SK-N-SH treated with all-trans-retinoic acid at 6 μM for 48 hours (cell line): ENCODE measurements around the gene TTLL13.

Source experiments
- ATAC-seq: fragments of 200-7000 bp; cut with Tn5 transposase; 3 replicates; pipeline ENCODE4 v1.9.1; 2020; ENCODE audit warnings: mild to moderate bottlenecking, moderate library complexity
- ARNTL ChIP-seq: fragments of 450-650 bp; formaldehyde crosslinking; IDR thresholded peaks from 2 replicates; pipeline ENCODE4 v1.5.0; 2020; ENCODE audit warnings: low read depth, mild to moderate bottlenecking, moderate library complexity, borderline replicate concordance
- BACH2 ChIP-seq: fragments of 250-450 bp; sonication (Bioruptor Pico); IDR thresholded peaks from 2 replicates; pipeline ENCODE4 v1.9.0; 2021; ENCODE audit warnings: mild to moderate bottlenecking, borderline replicate concordance
- CSDC2 ChIP-seq: fragments of 250-450 bp; sonication (Bioruptor Pico); IDR thresholded peaks from 2 replicates; pipeline ENCODE4 v1.5.0; 2020; ENCODE audit warnings: mild to moderate bottlenecking, moderate library complexity
- GLIS3 ChIP-seq: fragments of 250-450 bp; sonication (Bioruptor Pico); IDR thresholded peaks from 2 replicates; pipeline ENCODE4 v1.5.0; 2020; ENCODE audit warnings: mild to moderate bottlenecking, moderate library complexity
- ISL1 ChIP-seq: fragments of 250-450 bp; sonication (Bioruptor Pico); IDR thresholded peaks from 2 replicates; pipeline ENCODE4 v2.1.2; 2022; ENCODE audit warnings: mild to moderate bottlenecking, moderate library complexity
- OSR1 ChIP-seq: fragments of 250-450 bp; sonication (Bioruptor Pico); IDR thresholded peaks from 2 replicates; pipeline ENCODE4 v1.8.0; 2022; ENCODE audit warnings: moderate library complexity, mild to moderate bottlenecking, inconsistent platforms
- RARB ChIP-seq: fragments of 250-450 bp; sonication (Bioruptor Pico); IDR thresholded peaks from 2 replicates; pipeline ENCODE4 v1.8.0; 2021; ENCODE audit warnings: mild to moderate bottlenecking, moderate library complexity
- SNAI2 ChIP-seq: fragments of 250-450 bp; sonication (Bioruptor Pico); IDR thresholded peaks from 2 replicates; pipeline ENCODE4 v1.5.0; 2020; ENCODE audit warnings: mild to moderate bottlenecking, moderate library complexity
- TCF4 ChIP-seq: fragments of 250-450 bp; sonication (Bioruptor Pico); IDR thresholded peaks from 2 replicates; pipeline ENCODE4 v1.8.0; 2021; ENCODE audit warnings: mild to moderate bottlenecking, moderate library complexity, borderline replicate concordance
- TOX ChIP-seq: fragments of 250-450 bp; sonication (Bioruptor Pico); IDR thresholded peaks from 2 replicates; pipeline ENCODE4 v1.8.0; 2021; ENCODE audit warnings: mild to moderate bottlenecking, moderate library complexity, borderline replicate concordance
- ZC3H10 ChIP-seq: fragments of 250-450 bp; sonication (Bioruptor Pico); IDR thresholded peaks from 2 replicates; pipeline ENCODE4 v1.5.1; 2021; ENCODE audit warnings: mild to moderate bottlenecking, moderate library complexity
- ZFP3 ChIP-seq: fragments of 250-450 bp; sonication (Bioruptor Pico); IDR thresholded peaks from 2 replicates; pipeline ENCODE4 v1.5.0; 2020; ENCODE audit warnings: mild to moderate bottlenecking, moderate library complexity
- ZFP30 ChIP-seq: fragments of 450-650 bp; formaldehyde crosslinking; IDR thresholded peaks from 2 replicates; pipeline ENCODE4 v1.5.0; 2022; ENCODE audit warnings: mild to moderate bottlenecking, moderate library complexity
- ZNF70 ChIP-seq: fragments of 450-650 bp; formaldehyde crosslinking; IDR thresholded peaks from 2 replicates; pipeline ENCODE4 v1.5.0; 2020; ENCODE audit warnings: mild to moderate bottlenecking, moderate library complexity
- TF ChIP-seq, protein P1 (sequence below): fragments of 250-450 bp; sonication (Bioruptor Pico); IDR thresholded peaks from 2 replicates; pipeline ENCODE4 v1.8.0; 2021; ENCODE audit warnings: low read depth, mild to moderate bottlenecking, moderate library complexity, borderline replicate concordance
- TF ChIP-seq, protein P2 (sequence below): fragments of 250-450 bp; sonication (Bioruptor Pico); IDR thresholded peaks from 2 replicates; pipeline ENCODE4 v1.8.0; 2020; ENCODE audit warnings: mild to moderate bottlenecking, moderate library complexity, borderline replicate concordance
- TF ChIP-seq, protein P3 (sequence below): fragments of 250-450 bp; sonication (Bioruptor Pico); IDR thresholded peaks from 2 replicates; pipeline ENCODE4 v1.5.0; 2020; ENCODE audit warnings: mild to moderate bottlenecking, moderate library complexity

TTLL13 gene

GRCh38 chr15:90211009-90211408 lies 38.3 kb upstream of the TTLL13 start:
- TF ChIP-seq ZNF70 (CRISPR knock-in tag): no peak
- TF ChIP-seq OSR1 (CRISPR knock-in tag): no peak
- TF ChIP-seq, protein P1, sequence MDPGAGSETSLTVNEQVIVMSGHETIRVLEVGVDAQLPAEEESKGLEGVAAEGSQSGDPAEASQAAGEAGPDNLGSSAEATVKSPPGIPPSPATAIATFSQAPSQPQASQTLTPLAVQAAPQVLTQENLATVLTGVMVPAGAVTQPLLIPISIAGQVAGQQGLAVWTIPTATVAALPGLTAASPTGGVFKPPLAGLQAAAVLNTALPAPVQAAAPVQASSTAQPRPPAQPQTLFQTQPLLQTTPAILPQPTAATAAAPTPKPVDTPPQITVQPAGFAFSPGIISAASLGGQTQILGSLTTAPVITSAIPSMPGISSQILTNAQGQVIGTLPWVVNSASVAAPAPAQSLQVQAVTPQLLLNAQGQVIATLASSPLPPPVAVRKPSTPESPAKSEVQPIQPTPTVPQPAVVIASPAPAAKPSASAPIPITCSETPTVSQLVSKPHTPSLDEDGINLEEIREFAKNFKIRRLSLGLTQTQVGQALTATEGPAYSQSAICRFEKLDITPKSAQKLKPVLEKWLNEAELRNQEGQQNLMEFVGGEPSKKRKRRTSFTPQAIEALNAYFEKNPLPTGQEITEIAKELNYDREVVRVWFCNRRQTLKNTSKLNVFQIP: no peak
- ATAC-seq: 0 out of 3 replicates have a peak, but pooled peaks have one; percentile 10

GRCh38 chr15:90211440-90212143 lies 37.8 kb upstream of the TTLL13 start:
- peak; percentile 67 for ATAC-seq
- TF ChIP-seq GLIS3 (CRISPR knock-in tag) (no peak), SNAI2 (no peak)

GRCh38 chr15:90212221-90213098 lies 36.9 kb upstream of the TTLL13 start:
- no peak for ATAC-seq
- TF ChIP-seq, protein P2, sequence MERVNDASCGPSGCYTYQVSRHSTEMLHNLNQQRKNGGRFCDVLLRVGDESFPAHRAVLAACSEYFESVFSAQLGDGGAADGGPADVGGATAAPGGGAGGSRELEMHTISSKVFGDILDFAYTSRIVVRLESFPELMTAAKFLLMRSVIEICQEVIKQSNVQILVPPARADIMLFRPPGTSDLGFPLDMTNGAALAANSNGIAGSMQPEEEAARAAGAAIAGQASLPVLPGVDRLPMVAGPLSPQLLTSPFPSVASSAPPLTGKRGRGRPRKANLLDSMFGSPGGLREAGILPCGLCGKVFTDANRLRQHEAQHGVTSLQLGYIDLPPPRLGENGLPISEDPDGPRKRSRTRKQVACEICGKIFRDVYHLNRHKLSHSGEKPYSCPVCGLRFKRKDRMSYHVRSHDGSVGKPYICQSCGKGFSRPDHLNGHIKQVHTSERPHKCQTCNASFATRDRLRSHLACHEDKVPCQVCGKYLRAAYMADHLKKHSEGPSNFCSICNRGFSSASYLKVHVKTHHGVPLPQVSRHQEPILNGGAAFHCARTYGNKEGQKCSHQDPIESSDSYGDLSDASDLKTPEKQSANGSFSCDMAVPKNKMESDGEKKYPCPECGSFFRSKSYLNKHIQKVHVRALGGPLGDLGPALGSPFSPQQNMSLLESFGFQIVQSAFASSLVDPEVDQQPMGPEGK (CRISPR knock-in tag): no peak
- no peak for TF ChIP-seq ZFP30 (CRISPR knock-in tag)
- TF ChIP-seq ARNTL (CRISPR knock-in tag): no peak
- TF ChIP-seq BACH2 (CRISPR knock-in tag): no peak
- TF ChIP-seq ZC3H10 (CRISPR knock-in tag): no peak
- TF ChIP-seq, protein P3, sequence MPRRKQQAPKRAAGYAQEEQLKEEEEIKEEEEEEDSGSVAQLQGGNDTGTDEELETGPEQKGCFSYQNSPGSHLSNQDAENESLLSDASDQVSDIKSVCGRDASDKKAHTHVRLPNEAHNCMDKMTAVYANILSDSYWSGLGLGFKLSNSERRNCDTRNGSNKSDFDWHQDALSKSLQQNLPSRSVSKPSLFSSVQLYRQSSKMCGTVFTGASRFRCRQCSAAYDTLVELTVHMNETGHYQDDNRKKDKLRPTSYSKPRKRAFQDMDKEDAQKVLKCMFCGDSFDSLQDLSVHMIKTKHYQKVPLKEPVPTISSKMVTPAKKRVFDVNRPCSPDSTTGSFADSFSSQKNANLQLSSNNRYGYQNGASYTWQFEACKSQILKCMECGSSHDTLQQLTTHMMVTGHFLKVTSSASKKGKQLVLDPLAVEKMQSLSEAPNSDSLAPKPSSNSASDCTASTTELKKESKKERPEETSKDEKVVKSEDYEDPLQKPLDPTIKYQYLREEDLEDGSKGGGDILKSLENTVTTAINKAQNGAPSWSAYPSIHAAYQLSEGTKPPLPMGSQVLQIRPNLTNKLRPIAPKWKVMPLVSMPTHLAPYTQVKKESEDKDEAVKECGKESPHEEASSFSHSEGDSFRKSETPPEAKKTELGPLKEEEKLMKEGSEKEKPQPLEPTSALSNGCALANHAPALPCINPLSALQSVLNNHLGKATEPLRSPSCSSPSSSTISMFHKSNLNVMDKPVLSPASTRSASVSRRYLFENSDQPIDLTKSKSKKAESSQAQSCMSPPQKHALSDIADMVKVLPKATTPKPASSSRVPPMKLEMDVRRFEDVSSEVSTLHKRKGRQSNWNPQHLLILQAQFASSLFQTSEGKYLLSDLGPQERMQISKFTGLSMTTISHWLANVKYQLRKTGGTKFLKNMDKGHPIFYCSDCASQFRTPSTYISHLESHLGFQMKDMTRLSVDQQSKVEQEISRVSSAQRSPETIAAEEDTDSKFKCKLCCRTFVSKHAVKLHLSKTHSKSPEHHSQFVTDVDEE: no peak

DNA sequence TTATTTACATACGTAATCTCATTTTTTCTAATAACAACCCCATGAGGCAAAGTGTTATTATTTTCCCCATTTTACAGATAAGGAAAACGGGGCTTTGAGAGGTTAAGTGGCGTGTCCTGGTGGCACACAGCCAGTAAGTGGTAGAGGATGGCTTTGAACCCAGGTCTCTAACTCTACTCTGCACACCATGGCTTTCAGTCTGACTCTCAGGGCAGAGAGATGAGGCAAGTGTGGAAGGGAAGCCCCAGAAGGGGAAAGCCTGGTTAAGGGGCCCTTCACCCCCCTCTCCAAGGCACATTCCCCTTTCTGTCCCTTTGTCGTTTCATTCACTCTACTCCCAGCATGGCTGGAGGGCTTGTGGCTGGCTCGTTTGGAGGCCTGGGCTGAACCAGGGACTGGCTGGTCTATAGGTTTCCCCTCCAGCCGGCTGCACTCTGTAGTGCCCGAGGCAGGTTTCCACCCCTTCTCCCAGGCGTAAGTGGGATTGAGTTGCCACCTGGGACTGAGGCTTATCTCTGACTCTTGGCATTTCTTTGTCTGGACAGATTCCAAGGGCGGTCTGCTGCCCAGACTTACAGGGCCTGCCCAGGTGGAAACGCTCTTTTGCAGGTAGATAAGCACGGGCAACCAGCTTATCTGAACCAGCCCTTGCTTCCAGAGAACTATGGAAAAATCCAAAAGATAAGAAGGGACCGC lies 36.1 kb upstream of the TTLL13 start:
- TF ChIP-seq CSDC2 (CRISPR knock-in tag) (no peak), ZFP30 (CRISPR knock-in tag) (no peak), GLIS3 (CRISPR knock-in tag) (no peak), ZFP3 (CRISPR knock-in tag) (no peak), ZNF70 (CRISPR knock-in tag) (no peak), ARNTL (CRISPR knock-in tag) (no peak), SNAI2 (no peak), OSR1 (CRISPR knock-in tag) (no peak), TCF4 (CRISPR knock-in tag) (no peak), RARB (no peak), TOX (no peak), BACH2 (CRISPR knock-in tag) (no peak), ISL1 (CRISPR knock-in tag) (no peak)
- TF ChIP-seq, protein P3: no peak
- ATAC-seq: no peak
